ENCODE results near the gene SNAP29. TPM values are rescaled to one million over a fixed set of nuclear protein-coding genes. Genes with fewer than 3 reads are reported as not detected.

Gene SNAP29
- total RNA-seq (10 to 100 TPM; 15.8 to 26.2 (median 23.3) TPM), total RNA-seq (12.2 to 45.5 (median 31.3) reads per million in 29 experiments)
- total RNA-seq (2013) = 18.5 TPM

DNA sequence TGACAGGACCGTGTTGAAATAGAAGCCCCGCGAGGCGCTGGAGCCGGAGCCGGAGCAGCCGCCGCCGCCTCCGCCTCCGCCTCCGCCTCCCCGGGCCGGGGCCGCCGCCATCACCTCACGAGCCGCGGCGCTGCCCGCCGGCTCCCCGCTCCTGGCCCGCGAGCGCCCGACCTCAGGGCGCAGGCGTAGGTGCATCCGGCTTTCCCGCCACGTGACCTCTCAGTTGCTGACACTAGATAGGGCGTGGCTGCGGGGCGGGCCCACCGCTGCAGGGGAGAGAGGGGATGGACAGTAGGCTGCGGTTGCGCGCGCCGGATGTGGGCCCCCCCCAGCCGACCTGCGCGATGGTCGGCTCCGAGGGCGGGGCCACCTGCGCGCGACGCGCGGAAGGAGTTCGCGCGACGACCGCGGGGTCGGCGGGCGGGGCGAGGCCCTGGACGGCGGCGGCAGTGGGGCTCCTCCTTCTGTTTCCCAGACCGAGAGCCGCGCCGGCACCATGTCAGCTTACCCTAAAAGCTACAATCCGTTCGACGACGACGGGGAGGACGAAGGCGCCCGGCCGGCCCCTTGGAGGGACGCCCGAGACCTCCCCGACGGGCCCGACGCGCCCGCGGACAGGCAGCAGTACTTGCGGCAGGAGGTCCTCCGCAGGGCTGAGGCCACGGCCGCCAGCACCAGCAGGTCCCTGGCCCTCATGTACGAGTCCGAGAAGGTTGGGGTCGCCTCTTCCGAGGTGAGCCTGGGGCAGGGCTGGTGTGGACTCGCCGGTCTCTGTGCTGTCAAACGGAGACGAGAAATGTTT lies at the start of gene SNAP29, which contains the start of gene PI4KA:
TSS of gene SNAP29 (plus strand) at position 393 of the 802 bp plus-strand sequence. CDS start at position 497, 104 bp downstream.
TSS of gene PI4KA (minus strand) at position 197 of the 802 bp plus-strand sequence. CDS start at position 111, 86 bp downstream.
- peaks cover 26 to 62% of the 10 kb centered on the region in 2 experiments for H3K4me1 ChIP-seq (ENCODE audit: control insufficient read depth in 1 of 2, extremely low read depth in 1 of 2, insufficient read depth in 2 of 2, low read length in 2 of 2)
- peak within 1 kb of the TSS; percentile 84 to 96 (median 88) for H3K4me3 Mint-ChIP-seq
- DNase-seq = peak; percentile 92 to 99 (median 95)
- H3K4me1 Mint-ChIP-seq = peaks cover 59 to 68% (median 68%) of the 10 kb centered on the region in 3 donors
- H3K9me3 ChIP-seq = no peaks in the 10 kb centered on the region
- under 1% methylated on average over 95 of the region's 100 CpGs for WGBS (ENCODE audit: insufficient coverage)
- no peaks in the 10 kb centered on the region for H3K27me3 ChIP-seq (replicated peaks in 1 of 2; ENCODE audit: control insufficient read depth in 2 of 2, extremely low read depth in 1 of 2, insufficient read depth in 2 of 2, low read length in 1 of 2)
- peak within 1 kb of the TSS; percentile 67 to 83 for H3K27ac Mint-ChIP-seq
- ChIA-PET CTCF (interaction anchor here in 1 of 2 donors (0.6 kb wide), 1 partner anchor 10 kb away, joined by 3 read pairs; no protein-coding TSS in a partner anchor), POLR2A (no interaction called here)
- peaks cover 0 to 6% of the 10 kb centered on the region in 2 donors for H3K36me3 ChIP-seq (ENCODE audit: control insufficient read depth in 2 of 2, extremely low read depth in 1 of 2, insufficient read depth in 1 of 2, low read length in 1 of 2)
- H3K36me3 Mint-ChIP-seq = peaks cover 9% of the 10 kb centered on the region
- H3K27ac ChIP-seq (ENCODE audit: low read length) = peak within 1 kb of the TSS; percentile 69
- ATAC-seq (replicated peaks in 1 of 4) = peak; percentile 89 to 93 (median 92)
- no peaks in the 10 kb centered on the region for H3K27me3 Mint-ChIP-seq
- peak within 1 kb of the TSS; percentile 84 to 87 for H3K4me3 ChIP-seq (ENCODE audit: control insufficient read depth in 1 of 2, extremely low read depth in 1 of 2, low read length in 1 of 2)
- no peaks in the 10 kb centered on the region for H3K9me3 Mint-ChIP-seq

GRCh38 chr22:20809538-20810185 lies 49.1 kb upstream of the SNAP29 start:
- CTCF ChIA-PET = no interaction called here
- no peak overlapping the region for H3K27ac ChIP-seq (ENCODE audit: low read length)

DNA sequence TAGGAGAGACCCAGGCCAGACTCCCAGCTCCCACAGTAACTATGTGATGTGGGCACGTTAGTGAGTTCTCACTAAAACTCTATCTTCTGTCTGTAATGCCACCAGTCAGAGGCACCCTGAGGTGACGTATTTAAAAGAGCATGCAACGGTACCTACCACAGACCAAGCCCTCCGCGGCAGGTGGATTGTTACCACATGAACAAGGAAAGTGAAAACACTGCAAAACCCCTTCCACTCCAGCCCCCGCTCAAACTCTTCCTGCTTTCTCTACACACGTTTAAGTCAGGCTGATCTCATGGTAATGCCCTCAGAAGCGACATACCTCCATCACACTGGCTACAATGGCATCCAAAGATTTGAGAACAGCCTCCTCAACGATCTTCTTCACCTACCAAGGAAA lies 48.2 kb upstream of the SNAP29 start:
- 55% methylated on average over 8 of the region's 9 CpGs for WGBS (ENCODE audit: insufficient coverage)
- no peak overlapping the region for H3K4me3 ChIP-seq (ENCODE audit: control insufficient read depth in 1 of 2, extremely low read depth in 1 of 2, low read length in 1 of 2)
- ATAC-seq (replicated peaks in 1 of 4) = peak; percentile 68 to 96 (median 80)
- no peak overlapping the region for H3K4me3 Mint-ChIP-seq
- H3K4me1 Mint-ChIP-seq = peaks cover 8 to 13% (median 12%) of the 10 kb centered on the region in 3 donors
- no peaks in the 10 kb centered on the region for H3K27me3 Mint-ChIP-seq
- H3K9me3 ChIP-seq = no peaks in the 10 kb centered on the region
- peaks cover 10 to 74% of the 10 kb centered on the region in 2 donors for H3K36me3 ChIP-seq (ENCODE audit: control insufficient read depth in 2 of 2, extremely low read depth in 1 of 2, insufficient read depth in 1 of 2, low read length in 1 of 2)
- H3K36me3 Mint-ChIP-seq = peaks cover 61% of the 10 kb centered on the region
- ChIA-PET CTCF (interaction anchor here in 1 of 2 donors (0.7 to 1.4 kb wide), 3 partner anchors 23 to 402 kb away, joined by 3 to 5 read pairs (median 5); no protein-coding TSS in a partner anchor), POLR2A (no interaction called here)
- H3K27me3 ChIP-seq (replicated peaks in 1 of 2; ENCODE audit: control insufficient read depth in 2 of 2, extremely low read depth in 1 of 2, insufficient read depth in 2 of 2, low read length in 1 of 2) = no peaks in the 10 kb centered on the region
- peak overlapping the region; percentile 47 to 94 for H3K27ac Mint-ChIP-seq
- peaks cover 5 to 6% of the 10 kb centered on the region in 2 experiments for H3K4me1 ChIP-seq (ENCODE audit: control insufficient read depth in 1 of 2, extremely low read depth in 1 of 2, insufficient read depth in 2 of 2, low read length in 2 of 2)
- no peaks in the 10 kb centered on the region for H3K9me3 Mint-ChIP-seq
- no peak overlapping the region for H3K27ac ChIP-seq (ENCODE audit: low read length)
- peak in 33 of 35 experiments; percentile 3 to 76 (median 47) for DNase-seq

More at GRCh38 chr22:20809538-20810185, 49.1 kb upstream of the SNAP29 start:
- no peaks in the 10 kb centered on the region for H3K9me3 ChIP-seq
- no peaks in the 10 kb centered on the region for H3K27me3 ChIP-seq (replicated peaks in 1 of 2; ENCODE audit: control insufficient read depth in 2 of 2, extremely low read depth in 1 of 2, insufficient read depth in 2 of 2, low read length in 1 of 2)
- ATAC-seq (replicated peaks in 1 of 4) (no peak), DNase-seq (no peak)
- POLR2A ChIA-PET = no interaction called here
- Mint-ChIP-seq H3K27ac (peak overlapping the region in 1 of 2 donors; percentile 94), H3K36me3 (peaks cover 65% of the 10 kb centered on the region), H3K4me3 (no peak overlapping the region), H3K27me3 (no peaks in the 10 kb centered on the region), H3K4me1 (peaks cover 8 to 13% (median 12%) of the 10 kb centered on the region in 3 donors), H3K9me3 (no peaks in the 10 kb centered on the region)
- H3K4me1 ChIP-seq (ENCODE audit: control insufficient read depth in 1 of 2, extremely low read depth in 1 of 2, insufficient read depth in 2 of 2, low read length in 2 of 2) = peaks cover 5 to 6% of the 10 kb centered on the region in 2 experiments
- peaks cover 13 to 82% of the 10 kb centered on the region in 2 donors for H3K36me3 ChIP-seq (ENCODE audit: control insufficient read depth in 2 of 2, extremely low read depth in 1 of 2, insufficient read depth in 1 of 2, low read length in 1 of 2)
- H3K4me3 ChIP-seq (ENCODE audit: control insufficient read depth in 1 of 2, extremely low read depth in 1 of 2, low read length in 1 of 2) = no peak overlapping the region
- WGBS (ENCODE audit: insufficient coverage) = 100% methylated on average over 1 of the region's 6 CpGs

- no peak overlapping the region for H3K4me3 ChIP-seq (ENCODE audit: control insufficient read depth in 1 of 2, extremely low read depth in 1 of 2, low read length in 1 of 2)
- H3K27me3 Mint-ChIP-seq = no peaks in the 10 kb centered on the region
- H3K4me1 ChIP-seq (ENCODE audit: control insufficient read depth in 1 of 2, extremely low read depth in 1 of 2, insufficient read depth in 2 of 2, low read length in 2 of 2) = peaks cover 5 to 6% of the 10 kb centered on the region in 2 experiments
- no peak overlapping the region for H3K27ac ChIP-seq (ENCODE audit: low read length)
- H3K9me3 ChIP-seq = no peaks in the 10 kb centered on the region
- DNase-seq (no peak), ATAC-seq (replicated peaks in 1 of 4) (no peak)
- H3K9me3 Mint-ChIP-seq = no peaks in the 10 kb centered on the region
- H3K27ac Mint-ChIP-seq = peak overlapping the region; percentile 47 to 94
- ChIA-PET POLR2A (no interaction called here), CTCF (interaction anchor here in 1 of 2 donors (0.6 to 1.4 kb wide), 3 partner anchors 23 to 112 kb away, joined by 3 to 5 read pairs (median 5); no protein-coding TSS in a partner anchor)
- H3K36me3 Mint-ChIP-seq = peaks cover 57% of the 10 kb centered on the region
- H3K4me3 Mint-ChIP-seq = no peak overlapping the region
- no peaks in the 10 kb centered on the region for H3K27me3 ChIP-seq (replicated peaks in 1 of 2; ENCODE audit: control insufficient read depth in 2 of 2, extremely low read depth in 1 of 2, insufficient read depth in 2 of 2, low read length in 1 of 2)
- H3K4me1 Mint-ChIP-seq = peaks cover 8 to 13% (median 12%) of the 10 kb centered on the region in 3 donors
- H3K36me3 ChIP-seq (ENCODE audit: control insufficient read depth in 2 of 2, extremely low read depth in 1 of 2, insufficient read depth in 1 of 2, low read length in 1 of 2) = peaks cover 12 to 73% of the 10 kb centered on the region in 2 donors
- no CpG with 5 or more reads among the region's 1 CpG for WGBS (ENCODE audit: insufficient coverage)
These were observed 47.6 kb upstream of the SNAP29 start for GRCh38 chr22:20811171-20811570.

GRCh38 chr22:20811971-20812660 lies 46.7 kb upstream of the SNAP29 start:
- peaks cover 63% of the 10 kb centered on the region for H3K36me3 Mint-ChIP-seq
- ATAC-seq (replicated peaks in 1 of 4) (no peak), DNase-seq (no peak)
- Histone ChIP-seq H3K27ac (ENCODE audit: low read length) (no peak overlapping the region), H3K27me3 (replicated peaks in 1 of 2; ENCODE audit: control insufficient read depth in 2 of 2, extremely low read depth in 1 of 2, insufficient read depth in 2 of 2, low read length in 1 of 2) (no peaks in the 10 kb centered on the region), H3K36me3 (ENCODE audit: control insufficient read depth in 2 of 2, extremely low read depth in 1 of 2, insufficient read depth in 1 of 2, low read length in 1 of 2) (peaks cover 13 to 73% of the 10 kb centered on the region in 2 donors), H3K4me1 (ENCODE audit: control insufficient read depth in 1 of 2, extremely low read depth in 1 of 2, insufficient read depth in 2 of 2, low read length in 2 of 2) (peaks cover 5 to 6% of the 10 kb centered on the region in 2 experiments), H3K4me3 (ENCODE audit: control insufficient read depth in 1 of 2, extremely low read depth in 1 of 2, low read length in 1 of 2) (no peak overlapping the region), H3K9me3 (no peaks in the 10 kb centered on the region)
- no peaks in the 10 kb centered on the region for H3K9me3 Mint-ChIP-seq
- peak overlapping the region in 1 of 2 donors; percentile 94 for H3K27ac Mint-ChIP-seq
- WGBS (ENCODE audit: insufficient coverage) = no CpG with 5 or more reads among the region's 5 CpGs
- H3K4me1 Mint-ChIP-seq = peaks cover 8 to 13% (median 12%) of the 10 kb centered on the region in 3 donors
- H3K27me3 Mint-ChIP-seq = no peaks in the 10 kb centered on the region
- ChIA-PET POLR2A (interaction anchor here in 1 of 2 donors (0.5 kb wide), 1 partner anchor 10 kb away, joined by 3 read pairs; no protein-coding TSS in a partner anchor), CTCF (no interaction called here)
- H3K4me3 Mint-ChIP-seq = no peak overlapping the region

Measured in T-cell (primary cell).